HS-5 (cell line): ENCODE results near the gene WDFY4.

ENCODE experiments used
- DNase-seq: peaks from one replicate; pipeline ENCODE4 v3.0.0-alpha.2; 2012; ENCODE audit warnings: low read depth

Gene WDFY4

GRCh38 chr10:48818861-48819520 is 134.3 kb downstream of the WDFY4 start:
- DNase-seq: no peak

GRCh38 chr10:48819783-48820182 is 135.1 kb downstream of the WDFY4 start:
- no peak for DNase-seq

GRCh38 chr10:48820231-48820630 is 135.6 kb downstream of the WDFY4 start:
- no peak for DNase-seq

- DNase-seq: no peak
Measured at GRCh38 chr10:48820699-48821098, 136.0 kb downstream of the WDFY4 start.

DNA sequence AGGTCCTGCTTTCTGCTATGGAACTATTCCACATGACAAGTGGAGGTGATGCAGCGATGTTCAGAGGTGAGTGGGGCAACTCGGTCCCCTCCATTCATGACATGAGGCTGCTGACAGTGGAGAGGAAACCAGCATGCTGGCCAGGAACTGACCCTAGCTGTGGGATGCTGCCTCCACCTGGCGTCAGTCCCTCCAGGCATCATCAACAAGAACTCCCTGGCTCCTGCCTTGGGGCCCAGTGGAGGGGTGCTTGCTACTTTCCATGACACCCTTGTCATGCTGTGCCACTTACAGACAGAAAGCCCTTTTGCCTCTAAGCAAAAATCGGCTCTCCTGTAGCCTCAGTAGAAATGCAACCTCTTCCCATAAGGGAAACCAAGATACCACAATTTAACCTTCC is 136.4 kb downstream of the WDFY4 start:
- no peak for DNase-seq

DNA sequence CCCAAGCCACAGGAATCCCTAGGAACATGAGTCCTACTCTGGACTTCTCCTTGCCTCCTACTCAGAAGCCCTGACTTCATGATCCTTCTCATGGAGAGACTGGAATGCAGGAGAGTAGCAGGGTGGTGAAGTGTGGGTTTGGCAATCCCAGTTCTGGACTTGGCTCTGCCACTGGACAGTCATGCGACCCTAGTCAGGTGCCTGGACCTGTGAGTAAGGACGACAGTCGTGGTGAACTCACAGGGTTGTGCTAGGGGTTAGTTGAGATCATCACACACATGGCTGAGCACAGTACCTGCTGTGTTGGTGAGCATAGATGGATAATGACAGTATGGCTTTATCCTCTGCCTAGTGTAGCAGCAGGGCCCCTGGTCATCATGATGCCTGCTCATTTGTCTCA is 137.0 kb downstream of the WDFY4 start:
- no peak for DNase-seq

GRCh38 chr10:48833674-48834073 is 149.0 kb downstream of the WDFY4 start:
- DNase-seq: no peak

DNA sequence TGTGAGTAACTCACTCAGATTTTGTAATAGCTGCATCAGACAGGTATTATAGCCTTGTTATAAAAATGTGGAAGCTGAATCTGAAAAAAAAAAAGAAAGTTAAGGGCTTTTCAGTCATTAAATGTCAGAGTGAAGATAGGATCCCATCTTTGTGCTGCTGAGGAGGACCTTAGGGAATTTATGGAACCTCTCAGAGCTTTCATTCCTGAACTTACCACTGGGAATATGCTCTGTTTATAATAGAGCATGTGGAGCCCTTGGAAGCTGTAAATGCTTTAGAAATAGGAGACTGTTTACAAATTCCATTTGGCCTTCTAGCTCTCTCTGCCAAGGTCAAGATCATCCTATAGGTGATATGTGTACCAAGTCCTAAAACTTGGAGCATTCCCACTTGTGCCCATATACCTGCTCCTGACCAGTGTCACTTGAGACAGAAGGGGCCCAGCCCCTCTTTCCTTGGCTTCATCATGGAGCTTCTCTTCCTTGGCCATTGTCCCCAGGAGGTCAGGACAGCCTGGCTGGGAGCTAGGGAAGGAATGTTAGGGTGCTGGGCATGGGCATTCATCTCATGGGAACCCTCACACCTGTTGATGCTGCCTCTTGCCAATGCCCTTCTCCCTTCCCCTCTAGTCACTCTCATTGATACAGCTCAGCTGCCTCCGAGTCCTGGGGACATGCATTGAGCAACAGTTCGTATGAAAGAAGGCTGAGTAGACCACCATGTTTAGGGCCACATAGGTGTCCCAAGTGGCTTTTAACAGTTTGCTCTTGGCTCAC is 149.7 kb downstream of the WDFY4 start:
- DNase-seq: no peak

DNA sequence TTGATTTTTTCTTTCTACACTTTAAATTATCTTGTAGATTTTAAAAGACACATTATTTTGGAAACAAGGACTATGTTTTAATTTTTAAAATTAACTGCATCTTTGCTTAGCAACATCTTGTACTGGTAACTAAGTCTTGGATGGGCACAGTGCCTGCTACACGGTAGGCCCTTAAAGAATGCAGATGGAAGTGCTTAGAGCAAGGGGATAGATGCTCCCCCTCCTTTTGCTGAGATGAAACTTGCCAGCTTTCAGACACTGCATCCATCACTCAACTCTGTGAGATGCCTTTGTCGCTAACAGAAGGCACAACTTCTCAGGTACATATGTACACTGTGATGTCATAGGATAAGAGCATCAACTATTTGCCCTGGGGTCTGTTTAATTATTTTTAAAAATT is 151.1 kb downstream of the WDFY4 start:
- no peak for DNase-seq

DNA sequence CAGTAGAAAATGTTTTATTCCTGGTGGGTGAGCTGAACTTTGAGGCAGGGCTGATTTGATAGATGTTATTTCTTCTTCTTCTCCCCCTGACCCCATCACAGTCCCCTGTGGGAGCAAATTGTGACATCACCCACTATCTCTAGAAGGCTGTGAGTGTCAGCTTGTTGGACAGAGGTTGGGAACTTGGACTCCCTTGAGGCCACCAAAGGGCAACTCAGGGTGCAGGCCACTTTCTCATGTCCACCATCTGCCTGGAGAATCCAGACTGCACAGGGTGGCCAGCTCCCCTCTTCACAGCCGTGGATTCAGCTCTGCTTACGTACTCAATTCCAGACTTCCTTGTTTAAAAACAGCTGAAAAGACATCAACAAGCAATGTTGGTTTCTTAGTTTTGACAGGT is 151.9 kb downstream of the WDFY4 start:
- DNase-seq: no peak

DNA sequence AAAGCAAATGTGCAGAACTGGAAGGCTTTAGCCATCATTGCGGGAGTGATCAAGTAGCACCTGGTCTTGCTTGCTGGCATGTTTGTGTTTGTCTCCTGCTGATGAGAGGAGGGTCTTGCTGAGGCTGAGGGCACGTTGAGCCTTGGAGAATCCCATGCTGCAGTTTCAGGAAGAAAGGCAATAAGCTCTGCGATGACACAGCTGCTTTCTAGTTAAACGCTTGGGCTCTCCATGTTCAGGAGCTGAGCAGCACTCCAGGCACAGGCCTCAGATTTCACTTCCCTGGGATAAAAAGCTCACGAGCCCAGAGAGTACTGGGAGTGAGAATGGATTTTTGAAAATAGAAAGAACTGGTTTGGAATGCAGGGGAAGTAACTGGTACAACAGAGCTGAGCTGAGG is 154.2 kb downstream of the WDFY4 start:
- no peak for DNase-seq

DNA sequence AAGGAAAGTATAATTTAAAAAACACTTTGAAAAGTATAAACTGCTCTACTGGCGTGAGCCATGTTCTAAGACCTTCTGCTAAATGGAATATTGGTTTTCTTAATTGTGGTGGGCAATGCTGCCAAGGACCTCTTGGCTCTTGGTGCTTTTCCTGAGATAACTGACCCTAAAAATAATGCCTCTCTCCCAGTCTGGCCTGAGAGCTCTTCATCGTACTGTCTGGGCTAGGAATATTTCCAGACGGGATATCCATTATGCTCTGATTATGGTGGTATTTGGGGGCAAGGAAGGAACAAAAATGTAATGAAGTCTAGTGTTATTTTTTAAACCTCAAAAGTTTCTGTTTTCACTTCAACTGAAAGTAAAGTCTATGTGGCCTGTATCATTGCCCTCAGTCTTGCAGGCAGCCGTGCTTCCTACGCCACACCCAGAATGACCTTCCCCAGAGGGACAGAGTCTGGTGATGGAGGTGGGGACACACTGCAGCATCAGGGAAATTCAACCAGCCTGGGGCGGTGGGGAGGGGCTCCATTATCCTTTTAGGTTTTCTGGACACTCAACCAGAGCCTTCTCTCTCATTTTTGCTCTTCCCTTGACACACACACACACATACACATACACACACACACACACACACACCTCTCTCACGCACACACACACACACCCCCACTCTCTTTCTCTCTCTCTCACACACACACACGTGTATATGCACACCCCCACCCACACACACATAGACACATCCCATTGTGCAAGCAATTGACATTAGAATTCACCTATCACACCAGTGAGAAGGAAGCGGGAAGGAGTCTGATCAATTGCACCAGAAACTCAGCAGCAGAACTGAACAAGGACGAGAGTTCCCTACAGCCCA is 155.4 kb downstream of the WDFY4 start:
- DNase-seq: no peak

- no peak for DNase-seq
Measured at GRCh38 chr10:48842231-48842630, 157.6 kb downstream of the WDFY4 start.

- no peak for DNase-seq
Measured at GRCh38 chr10:48843198-48843597, 158.5 kb downstream of the WDFY4 start.

DNA sequence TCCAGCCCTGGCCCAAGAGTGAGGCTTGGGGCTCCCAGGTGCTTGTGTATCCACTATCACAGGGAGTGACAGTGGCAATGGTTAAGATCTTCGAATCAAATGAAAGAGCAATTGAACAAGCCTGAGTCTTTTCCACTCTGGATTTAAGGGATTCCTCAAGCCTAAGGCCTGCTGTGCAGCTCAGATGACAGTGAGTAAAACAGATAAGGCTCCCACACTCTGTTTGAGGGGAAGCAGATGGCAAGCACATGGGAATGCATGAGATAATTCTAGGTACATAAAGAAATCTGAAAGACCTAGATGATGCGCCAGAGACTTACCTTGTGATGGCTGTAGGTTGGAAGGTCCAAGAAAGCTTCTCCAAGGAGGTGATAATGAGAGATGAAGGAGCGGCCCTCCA is 159.9 kb downstream of the WDFY4 start:
- no peak for DNase-seq

GRCh38 chr10:48845512-48845911 is 160.8 kb downstream of the WDFY4 start:
- DNase-seq: no peak

DNA sequence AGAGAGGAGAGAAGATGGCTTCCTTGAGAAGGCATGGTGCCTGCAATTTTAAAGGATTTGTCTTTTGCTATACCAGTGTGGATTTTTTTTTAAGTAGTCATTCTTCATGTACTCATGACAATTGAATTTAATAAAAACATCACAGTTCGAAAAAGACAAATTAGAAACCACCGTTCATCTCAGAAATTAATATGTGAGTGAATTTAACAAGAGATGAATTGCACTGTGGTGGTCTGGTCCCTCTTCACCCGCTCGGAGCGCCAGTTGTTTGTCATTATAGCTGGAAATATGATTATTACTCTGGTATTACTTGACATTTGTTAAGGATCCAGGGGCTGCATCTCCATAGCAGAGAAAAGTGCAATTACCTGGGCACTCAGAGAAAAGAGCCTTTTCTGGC is 163.0 kb downstream of the WDFY4 start:
- DNase-seq: no peak

GRCh38 chr10:48856855-48857254 is 172.2 kb downstream of the WDFY4 start:
- DNase-seq: no peak

- DNase-seq: no peak
Measured at GRCh38 chr10:48872234-48872633, 187.6 kb downstream of the WDFY4 start.

- no peak for DNase-seq
Measured at GRCh38 chr10:48878091-48878490, 193.4 kb downstream of the WDFY4 start.

DNA sequence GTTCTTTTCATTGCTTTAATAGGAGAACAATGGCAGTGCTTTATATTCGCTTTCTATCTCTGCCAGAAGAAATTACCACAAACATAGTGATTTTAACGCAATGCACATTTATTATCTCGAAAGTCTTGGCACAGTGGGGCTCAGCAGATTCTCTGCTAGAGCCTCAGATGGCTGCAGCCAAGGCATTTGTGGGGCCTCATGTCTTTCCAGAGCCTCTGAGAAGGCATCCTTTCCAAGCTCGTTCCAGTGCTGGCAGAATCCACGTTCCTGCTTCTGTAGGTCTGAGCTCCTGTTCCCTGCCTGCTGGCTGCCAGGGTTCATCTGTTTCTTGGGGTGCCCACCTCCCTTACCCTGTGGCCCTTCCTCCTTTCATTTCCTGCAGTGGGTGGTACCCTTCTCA is 194.8 kb downstream of the WDFY4 start:
- DNase-seq: no peak

DNA sequence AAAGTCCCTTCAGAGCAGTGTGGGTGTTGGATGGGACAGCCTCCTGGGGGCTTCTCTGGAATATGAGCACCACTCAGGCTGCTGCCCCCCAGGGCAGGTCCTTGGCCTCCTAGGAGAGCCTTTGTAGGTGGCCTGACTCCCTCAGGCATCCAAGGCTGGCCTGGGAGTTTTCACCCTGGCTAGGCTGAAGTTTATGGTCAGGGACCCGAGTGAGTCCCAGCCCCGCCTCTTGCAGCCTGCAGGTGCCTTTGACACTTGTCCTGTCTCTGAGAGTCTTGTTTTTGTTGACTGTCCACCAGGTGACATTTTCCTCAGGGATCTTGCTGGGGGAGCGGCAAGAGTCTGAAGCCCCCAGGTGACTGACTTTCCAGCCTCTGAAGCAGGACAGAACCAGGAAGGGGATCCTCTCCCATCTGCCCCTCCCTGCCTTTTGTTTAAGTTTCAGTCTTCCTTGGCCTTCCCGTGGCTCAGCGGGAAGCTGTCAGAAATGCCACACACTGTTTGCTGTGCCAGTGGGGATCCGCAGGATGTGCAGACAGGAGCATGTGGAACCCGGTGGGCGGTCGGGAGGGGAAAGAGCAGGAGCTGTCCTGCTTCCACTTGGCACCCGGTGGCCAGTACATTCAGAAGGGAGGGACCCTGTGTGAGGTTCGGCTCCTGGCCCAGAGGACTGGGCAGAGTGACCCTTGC is 195.5 kb downstream of the WDFY4 start:
- no peak for DNase-seq
